ENCODE measurements around the gene CLASRP.

CLASRP gene

GRCh38 chr19:45023048-45023447 is 15.8 kb upstream of the CLASRP start:
- Histone ChIP-seq H3K4me1 (ENCODE audit: insufficient read depth, low read length) (no peaks in the 10 kb centered on the region), H3K27me3 (ENCODE audit: insufficient read depth, low read length) (no peaks in the 10 kb centered on the region), H3K36me3 (ENCODE audit: insufficient read depth, low read length) (no peaks in the 10 kb centered on the region), H3K27ac (ENCODE audit: low read depth, low read length) (no peak overlapping the region), H3K9me3 (ENCODE audit: insufficient read depth, low read depth, low read length) (no peaks in the 10 kb centered on the region), H3K9ac (ENCODE audit: low read depth, low read length) (no peak overlapping the region), H3K4me3 (ENCODE audit: low read length) (no peak overlapping the region)
- 95% methylated on average over 4 of the region's 4 CpGs for WGBS

- Histone ChIP-seq H3K9ac (ENCODE audit: low read depth, low read length) (no peak overlapping the region), H3K36me3 (ENCODE audit: insufficient read depth, low read length) (peaks cover 4% of the 10 kb centered on the region; the same call in 1 of the 2 replicates), H3K27me3 (ENCODE audit: insufficient read depth, low read length) (no peaks in the 10 kb centered on the region), H3K4me3 (ENCODE audit: low read length) (no peak overlapping the region), H3K27ac (ENCODE audit: low read depth, low read length) (no peak overlapping the region), H3K4me1 (ENCODE audit: insufficient read depth, low read length) (no peaks in the 10 kb centered on the region), H3K9me3 (ENCODE audit: insufficient read depth, low read depth, low read length) (no peaks in the 10 kb centered on the region)
- 95% methylated on average over 7 of the region's 9 CpGs for WGBS
Observed at GRCh38 chr19:45025264-45025663, 13.6 kb upstream of the CLASRP start.

GRCh38 chr19:45027371-45027770 is 11.5 kb upstream of the CLASRP start:
- no peaks in the 10 kb centered on the region for H3K9me3 ChIP-seq (ENCODE audit: insufficient read depth, low read depth, low read length)
- no peaks in the 10 kb centered on the region for H3K27me3 ChIP-seq (ENCODE audit: insufficient read depth, low read length)
- H3K9ac ChIP-seq (ENCODE audit: low read depth, low read length), result no peak overlapping the region
- no peaks in the 10 kb centered on the region for H3K4me1 ChIP-seq (ENCODE audit: insufficient read depth, low read length)
- H3K4me3 ChIP-seq (ENCODE audit: low read length), result no peak overlapping the region
- 97% methylated on average over 2 of the region's 2 CpGs for WGBS
- no peak overlapping the region for H3K27ac ChIP-seq (ENCODE audit: low read depth, low read length)
- H3K36me3 ChIP-seq (ENCODE audit: insufficient read depth, low read length), result peaks cover 11% of the 10 kb centered on the region; the same call in 1 of the 2 replicates

GRCh38 chr19:45030825-45031224 is 8.0 kb upstream of the CLASRP start:
- 95% methylated on average over 4 of the region's 6 CpGs for WGBS
- H3K9ac ChIP-seq (ENCODE audit: low read depth, low read length), result no peak overlapping the region
- H3K4me3 ChIP-seq (ENCODE audit: low read length), result no peak overlapping the region
- H3K27ac ChIP-seq (ENCODE audit: low read depth, low read length), result no peak overlapping the region
- no peaks in the 10 kb centered on the region for H3K4me1 ChIP-seq (ENCODE audit: insufficient read depth, low read length)
- H3K27me3 ChIP-seq (ENCODE audit: insufficient read depth, low read length), result no peaks in the 10 kb centered on the region
- H3K36me3 ChIP-seq (ENCODE audit: insufficient read depth, low read length), result peaks cover 26% of the 10 kb centered on the region
- H3K9me3 ChIP-seq (ENCODE audit: insufficient read depth, low read depth, low read length), result no peaks in the 10 kb centered on the region

- Histone ChIP-seq H3K4me3 (ENCODE audit: low read length) (no peak overlapping the region), H3K9ac (ENCODE audit: low read depth, low read length) (no peak overlapping the region), H3K4me1 (ENCODE audit: insufficient read depth, low read length) (no peaks in the 10 kb centered on the region), H3K27me3 (ENCODE audit: insufficient read depth, low read length) (no peaks in the 10 kb centered on the region), H3K9me3 (ENCODE audit: insufficient read depth, low read depth, low read length) (no peaks in the 10 kb centered on the region), H3K27ac (ENCODE audit: low read depth, low read length) (no peak overlapping the region), H3K36me3 (ENCODE audit: insufficient read depth, low read length) (peaks cover 27% of the 10 kb centered on the region)
- WGBS, result 93% methylated on average over 18 of the region's 18 CpGs
Observed at GRCh38 chr19:45032421-45032820, 6.4 kb upstream of the CLASRP start.

- Histone ChIP-seq H3K27me3 (ENCODE audit: insufficient read depth, low read length) (no peaks in the 10 kb centered on the region), H3K36me3 (ENCODE audit: insufficient read depth, low read length) (peaks cover 31% of the 10 kb centered on the region), H3K4me3 (ENCODE audit: low read length) (no peak overlapping the region), H3K27ac (ENCODE audit: low read depth, low read length) (no peak overlapping the region), H3K9me3 (ENCODE audit: insufficient read depth, low read depth, low read length) (no peaks in the 10 kb centered on the region), H3K9ac (ENCODE audit: low read depth, low read length) (no peak overlapping the region), H3K4me1 (ENCODE audit: insufficient read depth, low read length) (no peaks in the 10 kb centered on the region)
- WGBS, result 96% methylated on average over 6 of the region's 6 CpGs
Observed at GRCh38 chr19:45035755-45036154, 3.1 kb upstream of the CLASRP start.

GRCh38 chr19:45037393-45038169 is 1.3 kb upstream of the CLASRP start:
- Histone ChIP-seq H3K4me3 (ENCODE audit: low read length) (no peak overlapping the region), H3K27me3 (ENCODE audit: insufficient read depth, low read length) (no peaks in the 10 kb centered on the region), H3K36me3 (ENCODE audit: insufficient read depth, low read length) (peaks cover 43% of the 10 kb centered on the region), H3K9ac (ENCODE audit: low read depth, low read length) (no peak overlapping the region), H3K4me1 (ENCODE audit: insufficient read depth, low read length) (no peaks in the 10 kb centered on the region), H3K27ac (ENCODE audit: low read depth, low read length) (no peak overlapping the region), H3K9me3 (ENCODE audit: insufficient read depth, low read depth, low read length) (no peaks in the 10 kb centered on the region)
- 94% methylated on average over 36 of the region's 37 CpGs for WGBS

- Histone ChIP-seq H3K4me1 (ENCODE audit: insufficient read depth, low read length) (no peaks in the 10 kb centered on the region), H3K9ac (ENCODE audit: low read depth, low read length) (no peak overlapping the region), H3K9me3 (ENCODE audit: insufficient read depth, low read depth, low read length) (no peaks in the 10 kb centered on the region), H3K27me3 (ENCODE audit: insufficient read depth, low read length) (no peaks in the 10 kb centered on the region), H3K27ac (ENCODE audit: low read depth, low read length) (no peak overlapping the region), H3K36me3 (ENCODE audit: insufficient read depth, low read length) (peaks cover 59% of the 10 kb centered on the region), H3K4me3 (ENCODE audit: low read length) (peak overlapping the region; percentile 96)
- 92% methylated on average over 19 of the region's 19 CpGs for WGBS
Observed at GRCh38 chr19:45040059-45040771, 1.4 kb downstream of the CLASRP start.

GRCh38 chr19:45041125-45041524 is 2.3 kb downstream of the CLASRP start:
- Histone ChIP-seq H3K36me3 (ENCODE audit: insufficient read depth, low read length) (peaks cover 62% of the 10 kb centered on the region), H3K27me3 (ENCODE audit: insufficient read depth, low read length) (no peaks in the 10 kb centered on the region), H3K9me3 (ENCODE audit: insufficient read depth, low read depth, low read length) (no peaks in the 10 kb centered on the region), H3K9ac (ENCODE audit: low read depth, low read length) (no peak overlapping the region), H3K4me1 (ENCODE audit: insufficient read depth, low read length) (no peaks in the 10 kb centered on the region), H3K4me3 (ENCODE audit: low read length) (no peak overlapping the region), H3K27ac (ENCODE audit: low read depth, low read length) (no peak overlapping the region)
- WGBS, result 84% methylated on average over 4 of the region's 6 CpGs

GRCh38 chr19:45045671-45046353 is 7.0 kb downstream of the CLASRP start:
- no peak overlapping the region for H3K27ac ChIP-seq (ENCODE audit: low read depth, low read length)
- H3K4me1 ChIP-seq (ENCODE audit: insufficient read depth, low read length), result no peaks in the 10 kb centered on the region
- no peaks in the 10 kb centered on the region for H3K9me3 ChIP-seq (ENCODE audit: insufficient read depth, low read depth, low read length)
- H3K9ac ChIP-seq (ENCODE audit: low read depth, low read length), result no peak overlapping the region
- H3K27me3 ChIP-seq (ENCODE audit: insufficient read depth, low read length), result no peaks in the 10 kb centered on the region
- 90% methylated on average over 14 of the region's 14 CpGs for WGBS
- no peak overlapping the region for H3K4me3 ChIP-seq (ENCODE audit: low read length)
- peaks cover 63% of the 10 kb centered on the region for H3K36me3 ChIP-seq (ENCODE audit: insufficient read depth, low read length)

GRCh38 chr19:45046355-45046754 is 7.5 kb downstream of the CLASRP start:
- Histone ChIP-seq H3K27ac (ENCODE audit: low read depth, low read length) (no peak overlapping the region), H3K4me1 (ENCODE audit: insufficient read depth, low read length) (no peaks in the 10 kb centered on the region), H3K36me3 (ENCODE audit: insufficient read depth, low read length) (peaks cover 58% of the 10 kb centered on the region), H3K4me3 (ENCODE audit: low read length) (no peak overlapping the region), H3K9ac (ENCODE audit: low read depth, low read length) (no peak overlapping the region), H3K27me3 (ENCODE audit: insufficient read depth, low read length) (no peaks in the 10 kb centered on the region), H3K9me3 (ENCODE audit: insufficient read depth, low read depth, low read length) (no peaks in the 10 kb centered on the region)
- WGBS, result 96% methylated on average over 7 of the region's 7 CpGs

Measured in HUES64 (cell line).